GM12878 (cell line): Measurements from ENCODE around the gene ADH6. TPM values are rescaled to one million over a fixed set of nuclear protein-coding genes. Genes with fewer than 3 reads are reported as not detected.
"Not testable (repeated sequence)": the region's sequence is repeated elsewhere in the genome, so short reads cannot be mapped to it uniquely, and the experiment has no call there.

ENCODE experiments used
- ATAC-seq: fragments of 200-7000 bp; cut with Tn5 transposase; 3 replicates; pipeline ENCODE4 v1.9.1; 2020; ENCODE audit warnings: mild to moderate bottlenecking, moderate library complexity
- BruUV-seq: library from RNA; stranded (reverse); fragments of 400-500 nt; replicated peaks from 2 replicates; lab custom pipeline; 2021; lab: Mats Ljungman, UMichigan
- CTCF ChIA-PET: fragments of 300-600 bp; sonication (Branson Sonifier 250); formaldehyde crosslinking; extraction: SDS; loops from one replicate; lab custom pipeline; 2021; ENCODE audit warnings: inconsistent platforms; lab: Yijun Ruan, JAX
- POLR2A ChIA-PET: fragments of 350-600 bp; formaldehyde crosslinking; extraction: SDS; loops from one replicate; lab custom pipeline; 2021; ENCODE audit warnings: inconsistent platforms; lab: Charles Lee
- RAD21 ChIA-PET: fragments of 300-600 bp; sonication (Branson Sonifier 250); formaldehyde crosslinking; loops from one replicate; lab custom pipeline; 2023; ENCODE audit warnings: antibody characterized with exemption; ENCODE audit not compliant: unreplicated experiment; lab: Charles Lee
- SMC1A ChIA-PET: fragments of 300-600 bp; sonication (Branson Sonifier 250); formaldehyde crosslinking; loops from one replicate; lab custom pipeline; 2023; ENCODE audit not compliant: unreplicated experiment, uncharacterized antibody; lab: Charles Lee
- DNase-seq: peaks from one replicate; pipeline ENCODE4 v3.0.0-alpha.2; 2011; ENCODE audit warnings: low read depth, low spot score
- FAIRE-seq: peaks from 3 replicates; lab custom pipeline; 2011; peaks lifted over from hg19 to GRCh38; lab: Jason Lieb, UNC
- H2AFZ ChIP-seq: 2 replicates; pipeline ENCODE4 v1.6.0; 2011; ENCODE audit warnings: low read depth, low read length, control low read depth; ENCODE audit not compliant: control insufficient read depth
- H3K27ac ChIP-seq: 2 replicates; pipeline ENCODE4 v1.5.1; 2011; ENCODE audit warnings: control low read depth; ENCODE audit not compliant: control insufficient read depth, insufficient read depth
- H3K27me3 ChIP-seq, 2 experiments: replicated peaks in 1 of 2; 2 replicates each; pipeline versions ENCODE4 v1.6.0 to v1.6.1; 2011; ENCODE audit warnings: low read length in 1 of 2; ENCODE audit not compliant: control insufficient read depth in 2 of 2, insufficient read depth in 2 of 2
- H3K36me3 ChIP-seq, 2 experiments: 2 replicates each; pipeline ENCODE4 v1.5.1; 2011; ENCODE audit warnings: low read length in 1 of 2; ENCODE audit not compliant: control insufficient read depth in 2 of 2, insufficient read depth in 2 of 2
- H3K4me1 ChIP-seq: 2 replicates; pipeline ENCODE4 v1.6.1; 2011; ENCODE audit warnings: mild to moderate bottlenecking, low read length, moderate library complexity, mixed read lengths; ENCODE audit not compliant: control insufficient read depth, insufficient read depth
- H3K4me2 ChIP-seq: 2 replicates; pipeline ENCODE4 v1.6.0; 2011; ENCODE audit warnings: control low read depth; ENCODE audit not compliant: control insufficient read depth, insufficient read depth
- H3K4me3 ChIP-seq: fragments of 200-600 bp; sonication (generic); 2 replicates; pipeline ENCODE4 v1.5.1; 2016
- H3K79me2 ChIP-seq: 2 replicates; pipeline ENCODE4 v1.6.0; 2011; ENCODE audit warnings: low read length; ENCODE audit not compliant: control insufficient read depth, insufficient read depth
- H3K9ac ChIP-seq: 2 replicates; pipeline ENCODE4 v1.8.0; 2011; ENCODE audit warnings: low read length, control low read depth, mixed read lengths; ENCODE audit not compliant: control insufficient read depth, insufficient read depth
- H3K9me3 ChIP-seq: replicated peaks from 3 replicates; pipeline ENCODE4 v1.5.1; 2011; ENCODE audit warnings: mild to moderate bottlenecking, low read length; ENCODE audit not compliant: control insufficient read depth, insufficient read depth
- H4K20me1 ChIP-seq: 2 replicates; pipeline ENCODE4 v1.6.0; 2011; ENCODE audit not compliant: control insufficient read depth, insufficient read depth
- CEBPB ChIP-seq, 2 experiments: fragments of 150-350 bp in 1 of 2; IDR thresholded peaks; 2 replicates each; pipeline ENCODE4 v1.6.1; 2012 to 2014; ENCODE audit warnings: low read depth in 2 of 2, low read length in 2 of 2, borderline replicate concordance in 1 of 2, inconsistent platforms in 1 of 2
- CHD2 ChIP-seq: IDR thresholded peaks from 2 replicates; pipeline ENCODE4 v1.6.1; 2011; ENCODE audit warnings: low read depth, low read length, improper control_type of control experiment, borderline replicate concordance
- MLLT1 ChIP-seq: fragments of 450-650 bp; IDR thresholded peaks from 2 replicates; pipeline ENCODE4 v1.6.1; 2016; ENCODE audit warnings: mild to moderate bottlenecking
- RAD51 ChIP-seq: fragments of 450-650 bp; IDR thresholded peaks from 2 replicates; pipeline ENCODE4 v1.6.1; 2016; ENCODE audit warnings: moderate library complexity, mild to moderate bottlenecking, inconsistent platforms
- RB1 ChIP-seq: fragments of 450-650 bp; formaldehyde crosslinking; IDR thresholded peaks from 2 replicates; pipeline ENCODE4 v1.6.1; 2017; ENCODE audit warnings: mild to moderate bottlenecking, borderline replicate concordance
- USF2 ChIP-seq: IDR thresholded peaks from 2 replicates; pipeline ENCODE4 v1.6.1; 2011; ENCODE audit warnings: low read depth, low read length, improper control_type of control experiment, borderline replicate concordance
- WGBS: methylation state at CpG from one replicate; pipeline ENCODE4 v1.1.6; 2016; ENCODE audit warnings: low lambda C conversion rate; ENCODE audit not compliant: insufficient replicate concordance, insufficient coverage; ENCODE audit errors: missing lambda C conversion rate; 5-methylcytosine and 5-hydroxymethylcytosine counted together
- in situ Hi-C: fragments of 300-500 bp; cut with MboI; formaldehyde crosslinking; loops from 9 replicates; pipeline ENCODE4 v1.14.3; 2018; ENCODE audit warnings: mixed read lengths
- intact Hi-C: fragments of 100-400 bp; cut with micrococcal nuclease; formaldehyde crosslinking; loops from one replicate; pipeline ENCODE4 v1.14.2; 2022; ENCODE audit not compliant: unreplicated experiment
- polyA plus RNA-seq, 11 experiments: library from polyadenylated mRNA; depleted of rRNA in 4 of 11; unstranded in 6 of 11; stranded (reverse) in 5 of 11; fragments of >200 nt; fragmentation: Nextera tagmentation in 4 of 11; fragmentation: Illumina TruSeq in 1 of 11; extraction: Ambion mirVana in 4 of 11; extraction: Trizol in 1 of 11; gene quantifications; 1 replicate in 1 of 11; 2 replicates in 10 of 11; pipeline versions ENCODE4 v1.2.1 to v1.2.3, GENCODE V29; 2011 to 2016; ENCODE audit warnings: inconsistent platforms in 2 of 11, missing spikeins in 2 of 11, low read depth in 1 of 11
- total RNA-seq, 4 experiments: library from RNA; depleted of rRNA in 3 of 4; stranded (reverse); fragments of >200 nt in 3 of 4; fragmentation: Illumina TruSeq in 1 of 4; extraction: Trizol in 1 of 4; gene quantifications; 2 replicates each; pipeline versions ENCODE4 v1.2.1 to v1.2.3, GENCODE V29; 2013 to 2021

Gene ADH6
- total and polyA plus RNA-seq, 10 of the 15 experiments (the other 5 are each of a cell fraction or from before 2014, with no cell fraction given): 0.03 to 0.16 TPM; not detected in 8

- no peak overlapping the region for H2AFZ ChIP-seq
- H3K9me3 ChIP-seq: no peaks in the 10 kb centered on the region
- TF ChIP-seq RB1 (no peak), MLLT1 (no peak), RAD51 (no peak), CHD2 (no peak), CEBPB (IDR thresholded peaks at IDR 0.05; ENCODE audit: borderline replicate concordance in 1 of 2, low read depth in 2 of 2, low read length in 2 of 2) (no peak), USF2 (no peak)
- no peaks in the 10 kb centered on the region for H3K4me1 ChIP-seq
- in situ Hi-C loops (no loop called here), intact Hi-C loops (no loop called here)
- H3K27me3 ChIP-seq: no peaks in the 10 kb centered on the region
- no peak overlapping the region for H3K9ac ChIP-seq
- ChIA-PET POLR2A (no interaction called here), SMC1A (no interaction called here), CTCF (no interaction called here), RAD21 (no interaction called here)
- H3K4me3 ChIP-seq: no peak overlapping the region
- 18% methylated on average over 2 of the region's 2 CpGs for WGBS
- no TSS peak for BruUV-seq
- no peaks in the 10 kb centered on the region for H4K20me1 ChIP-seq
- no peaks in the 10 kb centered on the region for H3K36me3 ChIP-seq
- H3K79me2 ChIP-seq: no peaks in the 10 kb centered on the region
- FAIRE-seq: no peak
- DNase-seq: no peak
- no peak overlapping the region for H3K4me2 ChIP-seq
- H3K27ac ChIP-seq: no peak overlapping the region
- ATAC-seq: no peak
These were observed 15.4 kb upstream of the ADH6 start for GRCh38 chr4:99234331-99235010.

- POLR2A ChIA-PET: not testable (repeated sequence)
These were observed 14.4 kb upstream of the ADH6 start for GRCh38 chr4:99233397-99233796.

GRCh38 chr4:99228706-99229105 is 9.7 kb upstream of the ADH6 start:
- RAD21 ChIA-PET, H3K4me2 ChIP-seq, H3K4me1 ChIP-seq, H3K36me3 ChIP-seq, BruUV-seq, H4K20me1 ChIP-seq, H3K9ac ChIP-seq, H2AFZ ChIP-seq, H3K27me3 ChIP-seq, intact Hi-C loops, POLR2A ChIA-PET, DNase-seq, H3K27ac ChIP-seq, H3K79me2 ChIP-seq, H3K9me3 ChIP-seq, in situ Hi-C loops, FAIRE-seq, ATAC-seq, CTCF ChIA-PET, H3K4me3 ChIP-seq: not testable (repeated sequence)
- 0% methylated on average over 1 of the region's 1 CpG for WGBS
- SMC1A ChIA-PET: interaction anchor here (1.4 kb wide), 1 partner anchor 8 kb away, joined by 4 read pairs; no protein-coding TSS in a partner anchor

More at GRCh38 chr4:99233397-99233796, 14.4 kb upstream of the ADH6 start:
- H3K4me2 ChIP-seq, SMC1A ChIA-PET, intact Hi-C loops, RAD21 ChIA-PET, H3K4me1 ChIP-seq, H2AFZ ChIP-seq, DNase-seq, H3K9me3 ChIP-seq, H3K36me3 ChIP-seq, H3K27ac ChIP-seq, H3K4me3 ChIP-seq, ATAC-seq, H3K27me3 ChIP-seq, BruUV-seq, FAIRE-seq, H3K79me2 ChIP-seq, H3K9ac ChIP-seq, CTCF ChIA-PET, in situ Hi-C loops, H4K20me1 ChIP-seq: not testable (repeated sequence)
- 0% methylated on average over 2 of the region's 2 CpGs for WGBS
